EL (cell line): ENCODE measurements around the gene TRPC4AP.

Source experiments
- DNase-seq: peaks from one replicate; pipeline ENCODE4 v3.0.0-alpha.2; 2016

Gene TRPC4AP

GRCh38 chr20:35052616-35053015 lies 40.0 kb downstream of the TRPC4AP start:
- DNase-seq: peak; percentile 70

GRCh38 chr20:35049776-35050352 lies 42.7 kb downstream of the TRPC4AP start:
- DNase-seq: peak; percentile 21

- DNase-seq: no peak
Measured at GRCh38 chr20:35048739-35049138, 43.9 kb downstream of the TRPC4AP start.

GRCh38 chr20:35042268-35042667 lies 50.3 kb downstream of the TRPC4AP start:
- DNase-seq: no peak

- no peak for DNase-seq
Measured at GRCh38 chr20:35040646-35041045, 52.0 kb downstream of the TRPC4AP start.

- no peak for DNase-seq
Measured at GRCh38 chr20:35039846-35040489, 52.6 kb downstream of the TRPC4AP start.

- no peak for DNase-seq
Measured at GRCh38 chr20:35039146-35039545, 53.5 kb downstream of the TRPC4AP start.

GRCh38 chr20:35034145-35034544 lies 58.5 kb downstream of the TRPC4AP start:
- DNase-seq: no peak

- DNase-seq: no peak
Measured at GRCh38 chr20:35030136-35030535, 62.5 kb downstream of the TRPC4AP start.

GRCh38 chr20:35027301-35027700 lies 65.3 kb downstream of the TRPC4AP start:
- DNase-seq: no peak

GRCh38 chr20:35025116-35025515 lies 67.5 kb downstream of the TRPC4AP start:
- DNase-seq: no peak

GRCh38 chr20:35023624-35024023 lies 69.0 kb downstream of the TRPC4AP start:
- no peak for DNase-seq

GRCh38 chr20:35021831-35022230 lies 70.8 kb downstream of the TRPC4AP start:
- no peak for DNase-seq

- no peak for DNase-seq
Measured at GRCh38 chr20:35021063-35021462, 71.5 kb downstream of the TRPC4AP start.

GRCh38 chr20:35020108-35020928 lies 72.3 kb downstream of the TRPC4AP start:
- DNase-seq: no peak

GRCh38 chr20:35018590-35019371 lies 73.8 kb downstream of the TRPC4AP start:
- no peak for DNase-seq

GRCh38 chr20:35017099-35017835 lies 75.3 kb downstream of the TRPC4AP start:
- DNase-seq: no peak

- no peak for DNase-seq
Measured at GRCh38 chr20:35015863-35016193, 76.8 kb downstream of the TRPC4AP start.

GRCh38 chr20:35014537-35014936 lies 78.1 kb downstream of the TRPC4AP start:
- DNase-seq: no peak

- DNase-seq: no peak
Measured at GRCh38 chr20:35013421-35014411, 78.9 kb downstream of the TRPC4AP start.
